HCEC 1CT (cell line): ENCODE data around the gene PEAR1.

Experiments used
- DNase-seq: peaks from one replicate; pipeline ENCODE4 v3.0.0-alpha.2; 2017

PEAR1 gene

GRCh38 chr1:156943756-156944155, 50.2 kb downstream of the PEAR1 start:
- no peak for DNase-seq

DNA sequence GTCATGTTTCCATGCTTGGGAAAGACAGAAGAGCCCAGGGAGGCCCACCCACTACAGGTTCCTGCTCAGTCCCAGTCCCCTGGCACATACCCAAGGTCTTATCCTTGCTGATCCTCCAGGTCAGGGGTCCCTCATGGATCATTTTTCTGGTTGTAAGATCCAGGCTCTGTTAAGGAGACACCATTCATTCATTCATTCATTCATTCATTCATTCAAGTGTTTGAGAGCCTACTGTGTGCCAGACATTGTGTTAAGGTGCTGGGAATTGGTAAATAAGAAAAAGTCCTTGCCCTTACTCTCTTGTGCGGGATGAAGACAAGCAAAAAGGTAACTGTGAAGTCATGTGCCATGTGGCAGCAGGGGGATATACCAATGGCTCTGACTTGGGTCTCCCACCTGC, 50.8 kb downstream of the PEAR1 start:
- DNase-seq: no peak

- DNase-seq: no peak
Measured at GRCh38 chr1:156944848-156945247, 51.3 kb downstream of the PEAR1 start.

- DNase-seq: no peak
Measured at GRCh38 chr1:156945881-156946661, 52.6 kb downstream of the PEAR1 start.

DNA sequence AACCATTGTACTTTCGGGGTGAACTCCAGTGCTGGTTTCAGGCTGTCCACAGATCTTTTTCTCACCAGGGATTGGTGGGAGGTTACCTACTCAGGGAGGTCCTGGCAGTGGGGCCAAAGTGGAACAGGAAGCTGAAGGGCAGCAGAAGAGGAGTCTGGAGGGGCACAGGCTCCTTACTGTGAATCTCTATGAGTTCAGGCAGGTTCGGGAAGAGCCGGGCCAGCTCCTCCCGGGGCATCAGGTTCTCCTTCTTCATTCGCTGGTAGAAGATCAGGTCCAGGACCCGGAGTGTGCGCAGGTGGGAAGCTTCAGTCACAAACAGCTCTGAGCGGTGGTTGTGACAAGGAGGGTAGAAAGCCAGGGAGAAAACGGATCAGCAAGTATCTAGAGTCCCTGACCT, 53.6 kb downstream of the PEAR1 start:
- DNase-seq: no peak

- DNase-seq: no peak
Measured at GRCh38 chr1:156947818-156948525, 54.5 kb downstream of the PEAR1 start.

GRCh38 chr1:156948708-156949107, 55.2 kb downstream of the PEAR1 start:
- no peak for DNase-seq

DNA sequence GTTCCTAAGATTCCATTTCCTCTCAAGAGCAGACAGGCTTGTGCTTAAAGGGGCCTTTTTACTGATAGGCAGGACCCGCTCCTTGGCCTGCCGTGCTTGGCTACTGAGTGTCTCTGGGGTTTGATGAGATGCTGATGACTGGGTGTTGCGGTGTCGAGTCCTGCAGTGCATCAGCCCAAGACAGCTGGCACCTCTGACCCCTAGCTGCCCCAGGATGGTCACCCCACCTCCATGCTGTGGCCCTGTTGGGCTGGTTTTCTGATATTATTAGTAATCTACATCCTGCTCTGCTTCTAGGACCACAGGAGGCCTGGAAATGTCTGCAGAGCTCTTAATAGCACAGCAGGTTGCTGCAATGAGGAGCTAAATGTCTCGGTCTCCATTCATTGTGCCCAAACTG, 55.6 kb downstream of the PEAR1 start:
- DNase-seq: no peak

- DNase-seq: no peak
Measured at GRCh38 chr1:156951371-156951770, 57.9 kb downstream of the PEAR1 start.

DNA sequence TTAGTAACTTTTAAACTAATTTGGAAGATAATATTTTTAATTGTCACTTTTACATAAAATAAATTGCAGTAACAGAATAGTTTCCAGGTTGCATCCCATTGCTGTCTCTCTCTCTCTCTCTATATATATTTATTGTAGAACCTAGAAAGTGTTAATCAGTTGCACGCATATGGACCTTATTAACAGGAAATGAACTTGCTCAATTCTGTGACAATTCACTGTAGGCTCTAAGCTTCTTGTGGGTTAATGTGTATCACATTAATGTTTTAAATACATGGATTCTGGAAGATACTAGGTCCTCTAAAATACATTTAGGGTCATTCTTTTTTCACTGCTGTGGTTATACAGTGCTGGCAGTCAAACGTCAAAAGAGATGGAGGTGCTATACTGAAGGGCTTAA, 60.1 kb downstream of the PEAR1 start:
- no peak for DNase-seq

GRCh38 chr1:156956333-156956732, 62.8 kb downstream of the PEAR1 start:
- DNase-seq: no peak

DNA sequence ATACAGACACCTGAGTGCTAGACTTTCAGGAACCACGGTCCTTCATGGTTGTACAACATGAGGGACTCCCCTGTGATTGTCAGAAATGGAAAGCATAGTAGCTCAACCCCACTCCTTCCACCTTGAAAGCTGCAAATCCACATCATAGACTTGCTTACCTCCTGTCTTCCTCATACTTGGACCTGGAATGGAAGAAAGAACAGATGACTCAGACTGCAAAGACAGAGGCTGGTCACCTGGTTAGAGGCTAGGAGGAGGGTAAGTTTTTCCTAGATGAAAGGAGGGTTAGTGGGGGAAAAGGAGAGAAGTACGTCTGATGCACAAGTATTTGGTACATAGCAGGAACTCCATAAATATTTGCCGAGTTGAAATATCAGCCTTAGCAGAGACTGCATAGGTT, 64.1 kb downstream of the PEAR1 start:
- DNase-seq: no peak

DNA sequence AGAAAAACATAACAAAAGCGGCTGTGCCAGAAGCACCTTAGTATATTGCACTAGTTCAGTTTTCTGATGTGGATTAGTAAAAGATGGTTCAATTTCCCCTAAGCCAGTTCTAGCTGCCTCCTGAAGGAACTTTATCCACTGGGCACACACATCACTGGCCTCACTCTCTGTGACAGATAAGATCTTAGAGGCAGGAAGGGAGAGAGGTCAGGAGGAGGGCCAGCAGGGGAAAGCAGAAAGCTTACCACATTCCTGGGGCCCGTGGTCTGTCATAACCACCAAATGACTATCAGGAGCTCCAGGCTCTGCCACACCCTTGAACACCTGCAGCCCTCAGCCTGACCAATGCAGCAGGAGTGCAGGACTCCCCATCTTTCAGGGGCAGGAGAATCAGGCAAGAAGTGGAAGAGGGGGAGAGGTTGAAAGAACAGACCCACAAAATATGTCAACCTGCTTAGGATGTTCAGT, 64.8 kb downstream of the PEAR1 start:
- DNase-seq: no peak

- DNase-seq: no peak
Measured at GRCh38 chr1:156959414-156959813, 65.9 kb downstream of the PEAR1 start.

GRCh38 chr1:156959925-156960324, 66.4 kb downstream of the PEAR1 start:
- no peak for DNase-seq

DNA sequence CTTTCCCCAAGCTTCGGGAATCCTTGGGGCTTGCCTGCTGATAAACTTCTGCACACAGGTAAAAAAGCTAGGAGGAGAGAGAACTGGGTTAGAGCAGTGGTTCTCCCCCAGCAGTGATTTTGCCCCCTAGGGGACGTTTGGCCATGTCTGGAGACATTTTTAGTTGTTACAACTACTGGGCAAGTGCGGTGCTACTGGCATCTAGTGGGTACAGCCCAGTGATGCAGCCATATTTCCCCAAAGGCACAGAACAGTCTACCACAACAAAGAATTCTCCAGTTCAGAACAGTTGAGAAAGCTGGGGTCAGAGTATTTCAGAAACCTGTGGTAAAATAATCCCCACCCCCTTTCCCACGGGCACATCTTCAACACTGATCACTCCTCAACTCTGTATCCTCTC, 68.2 kb downstream of the PEAR1 start:
- peak; percentile 19 for DNase-seq

DNA sequence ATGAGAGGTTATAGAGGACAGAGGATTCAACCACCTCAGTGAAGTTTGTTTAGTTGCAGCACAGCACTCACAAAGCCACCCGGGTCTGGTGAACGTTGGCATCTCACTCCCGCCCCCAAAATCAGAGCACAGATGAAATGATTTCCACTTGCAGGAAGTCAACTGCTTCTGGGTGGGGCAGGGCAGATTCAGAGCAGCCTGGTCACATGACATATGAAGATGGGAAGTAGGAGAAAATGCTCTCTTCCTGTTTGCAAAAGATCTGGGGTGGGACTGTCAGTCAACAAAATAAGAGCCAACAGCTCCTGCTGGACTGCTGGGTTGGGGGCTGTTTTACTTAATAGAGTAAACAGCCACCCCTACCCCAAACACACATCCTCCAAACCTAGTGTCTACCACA, 70.1 kb downstream of the PEAR1 start:
- no peak for DNase-seq

DNA sequence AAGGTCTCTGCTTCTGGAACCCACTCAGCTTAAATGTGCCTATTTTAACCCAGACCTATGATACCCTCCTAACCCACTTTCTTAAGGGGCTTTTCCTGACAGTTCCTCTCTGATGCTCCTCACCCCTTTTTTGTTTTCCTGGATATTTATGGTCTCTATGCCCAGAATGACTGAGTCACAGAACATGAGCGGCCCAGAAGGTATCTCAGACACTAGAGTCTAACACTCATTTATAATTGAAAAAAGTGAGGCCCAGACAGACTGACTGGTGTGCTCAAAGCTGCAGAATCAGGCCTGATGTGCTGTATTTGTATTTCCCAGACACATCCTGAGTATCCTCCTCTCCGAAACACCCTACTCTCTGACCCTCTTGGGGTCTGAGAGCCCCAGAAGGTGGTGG, 70.9 kb downstream of the PEAR1 start:
- DNase-seq: peak; percentile 4
